Midbrain (tissue), 1 donor: ENCODE results near the gene VSIG4.
"Not testable (repeated sequence)": the region's sequence is repeated elsewhere in the genome, so short reads cannot be mapped to it uniquely, and the experiment has no call there.

Experiments used
- DNase-seq: peaks from one replicate; lab custom pipeline; 2025; lab: John Stamatoyannopoulos, UW

VSIG4 gene

GRCh38 chrX:66039944-66040343 lies at the start of gene VSIG4:
TSS of gene VSIG4 (minus strand) at chrX:66040080. CDS start at chrX:66039998, 82 bp downstream.
- DNase-seq: no peak

GRCh38 chrX:66076801-66077200 lies 36.9 kb upstream of the VSIG4 start:
- no peak for DNase-seq

GRCh38 chrX:66074920-66075879 lies 35.3 kb upstream of the VSIG4 start:
- peak; percentile 7 for DNase-seq

GRCh38 chrX:66071126-66071525 lies 31.2 kb upstream of the VSIG4 start:
- DNase-seq: no peak

GRCh38 chrX:66064261-66064660 lies 24.4 kb upstream of the VSIG4 start:
- no peak for DNase-seq

- not testable (repeated sequence) for DNase-seq
Observed at GRCh38 chrX:66057019-66057418, 17.1 kb upstream of the VSIG4 start.

GRCh38 chrX:66054978-66055377 lies 15.1 kb upstream of the VSIG4 start:
- DNase-seq: no peak

GRCh38 chrX:66053414-66053813 lies 13.5 kb upstream of the VSIG4 start:
- DNase-seq: no peak

- no peak for DNase-seq
Observed at GRCh38 chrX:66051980-66052379, 12.1 kb upstream of the VSIG4 start.

- DNase-seq: peak; percentile 43
Observed at GRCh38 chrX:66050140-66050569, 10.3 kb upstream of the VSIG4 start.

- no peak for DNase-seq
Observed at GRCh38 chrX:66049056-66049455, 9.2 kb upstream of the VSIG4 start.

GRCh38 chrX:66046612-66047235 lies 6.8 kb upstream of the VSIG4 start:
- DNase-seq: no peak

- no peak for DNase-seq
Observed at GRCh38 chrX:66045894-66046293, 6.0 kb upstream of the VSIG4 start.

- no peak for DNase-seq
Observed at GRCh38 chrX:66043584-66043983, 3.7 kb upstream of the VSIG4 start.

GRCh38 chrX:66042307-66043077 lies 2.6 kb upstream of the VSIG4 start:
- DNase-seq: no peak

- DNase-seq: no peak
Observed at GRCh38 chrX:66038115-66038514, 1.8 kb downstream of the VSIG4 start.

GRCh38 chrX:66036231-66036630 lies 3.6 kb downstream of the VSIG4 start:
- DNase-seq: no peak

GRCh38 chrX:66035667-66036066 lies 4.2 kb downstream of the VSIG4 start:
- no peak for DNase-seq

GRCh38 chrX:66030505-66031317 lies 9.2 kb downstream of the VSIG4 start:
- peak; percentile 22 for DNase-seq

GRCh38 chrX:66028936-66029335 lies 10.9 kb downstream of the VSIG4 start:
- no peak for DNase-seq

GRCh38 chrX:66024570-66024969 lies 15.3 kb downstream of the VSIG4 start:
- DNase-seq: no peak

- DNase-seq: no peak
Observed at GRCh38 chrX:66024092-66024467, 15.8 kb downstream of the VSIG4 start.
